HCT116 (cell line): ENCODE results near the gene PADI3. TPM values are rescaled to one million over a fixed set of nuclear protein-coding genes. Genes with fewer than 3 reads are reported as not detected.

Experiments
- ATAC-seq: fragments of 200-7000 bp; cut with Tn5 transposase; 2 replicates; pipeline ENCODE4 v1.9.1; 2020; ENCODE audit warnings: mild to moderate bottlenecking, moderate library complexity
- BruUV-seq: library from RNA; stranded (reverse); fragments of 400-500 nt; replicated peaks from 2 replicates; lab custom pipeline; 2021; lab: Mats Ljungman, UMichigan
- CTCF ChIA-PET: fragments of 300-600 bp; sonication (Branson Sonifier 250); formaldehyde crosslinking; loops from one replicate; lab custom pipeline; 2021; ENCODE audit warnings: antibody characterized with exemption; lab: Charles Lee
- POLR2A ChIA-PET: fragments of 300-600, 350-600 bp; sonication (Branson Sonifier 250); formaldehyde crosslinking; loops from one replicate; lab custom pipeline; 2021; ENCODE audit warnings: antibody characterized with exemption; lab: Charles Lee
- RAD21 ChIA-PET, 2 experiments: fragments of 300-600 bp; sonication (Branson Sonifier 250); formaldehyde crosslinking; loops; one replicate each; lab custom pipeline; 2023; ENCODE audit warnings: low total read pairs in 2 of 2; ENCODE audit not compliant: uncharacterized antibody in 2 of 2, unreplicated experiment in 2 of 2, low non-redundant PET in 1 of 2; lab: Charles Lee
- DNase-seq: peaks from one replicate; pipeline ENCODE4 v3.0.0-alpha.2; 2010; ENCODE audit warnings: low read depth, low spot score
- H2AFZ ChIP-seq: fragments of 200-600 bp; shearing (Covaris generic), sonication (generic); 2 replicates; pipeline ENCODE4 v1.6.1; 2017; ENCODE audit warnings: low read depth, mixed run types, mixed read lengths, antibody characterized with exemption, low read length; ENCODE audit not compliant: poor library complexity, severe bottlenecking
- H3K27ac ChIP-seq: 2 replicates; pipeline ENCODE4 v1.5.1; 2012; ENCODE audit warnings: low read depth, low read length
- H3K27me3 ChIP-seq: fragments of 200-600 bp; sonication (generic); 2 replicates; pipeline ENCODE4 v1.6.1; 2016; ENCODE audit warnings: mixed run types, low read length, mixed read lengths; ENCODE audit not compliant: insufficient read depth
- H3K36me3 ChIP-seq, 2 experiments: fragments of 200-500 bp in 1 of 2; fragments of 200-600 bp in 1 of 2; sonication (Bioruptor generic) in 1 of 2; sonication (generic) in 1 of 2; 2 replicates each; pipeline versions ENCODE4 v1.5.1 to v1.6.1; 2014 to 2016; ENCODE audit warnings: low read length in 2 of 2, inconsistent platforms in 1 of 2, mixed read lengths in 1 of 2, mixed run types in 1 of 2; ENCODE audit not compliant: insufficient read depth in 2 of 2, control insufficient read depth in 1 of 2
- H3K4me1 ChIP-seq, 2 experiments: fragments of 200-600 bp in 1 of 2; sonication (generic) in 1 of 2; 2 replicates each; pipeline versions ENCODE4 v1.5.1 to v1.6.1; 2012 to 2017; ENCODE audit warnings: low read length in 2 of 2, inconsistent platforms in 1 of 2, mild to moderate bottlenecking in 1 of 2, mixed read lengths in 1 of 2, mixed run types in 1 of 2, moderate library complexity in 1 of 2; ENCODE audit not compliant: insufficient read depth in 2 of 2, control insufficient read depth in 1 of 2
- H3K4me2 ChIP-seq: fragments of 200-600 bp; sonication (generic); 2 replicates; pipeline ENCODE4 v1.6.1; 2017; ENCODE audit warnings: mixed run types, low read length, mixed read lengths
- H3K4me3 ChIP-seq, 2 experiments: fragments of 200-600 bp in 1 of 2; sonication (generic) in 1 of 2; replicated peaks in 1 of 2; 2 replicates each; pipeline ENCODE4 v1.5.1; 2011 to 2016; ENCODE audit warnings: low read length in 2 of 2, control low read depth in 1 of 2, low read depth in 1 of 2, mild to moderate bottlenecking in 1 of 2, mixed read lengths in 1 of 2, mixed run types in 1 of 2
- H3K79me2 ChIP-seq: fragments of 200-600 bp; sonication (generic); 2 replicates; pipeline ENCODE4 v1.6.1; 2017; ENCODE audit warnings: mild to moderate bottlenecking, mixed run types, low read length, moderate library complexity, mixed read lengths; ENCODE audit not compliant: insufficient read depth
- H3K9ac ChIP-seq: fragments of 200-600 bp; sonication (generic); 2 replicates; pipeline ENCODE4 v1.6.1; 2016; ENCODE audit warnings: low read length, mixed read lengths
- H3K9me2 ChIP-seq: fragments of 200-600 bp; sonication (generic), shearing (Covaris generic); 2 replicates; pipeline ENCODE4 v1.6.1; 2017; ENCODE audit warnings: mixed run types, mild to moderate bottlenecking, moderate library complexity; ENCODE audit not compliant: insufficient read depth
- H3K9me3 ChIP-seq, 2 experiments: fragments of 200-500 bp in 1 of 2; fragments of 200-600 bp in 1 of 2; sonication (Bioruptor generic) in 1 of 2; sonication (generic) in 1 of 2; 2 replicates each; pipeline ENCODE4 v1.6.1; 2014 to 2017; ENCODE audit warnings: low read length in 2 of 2, mixed read lengths in 2 of 2, inconsistent platforms in 1 of 2, low read depth in 1 of 2, mild to moderate bottlenecking in 1 of 2, mixed run types in 1 of 2, moderate library complexity in 1 of 2; ENCODE audit not compliant: control insufficient read depth in 1 of 2, insufficient read depth in 1 of 2
- H4K20me1 ChIP-seq: fragments of 200-600 bp; sonication (generic), shearing (Covaris generic); 2 replicates; pipeline ENCODE4 v1.6.1; 2017; ENCODE audit warnings: mixed run types, mild to moderate bottlenecking, moderate library complexity; ENCODE audit not compliant: insufficient read depth
- EGR1 ChIP-seq: IDR thresholded peaks from 2 replicates; pipeline ENCODE4 v1.6.1; 2012; ENCODE audit warnings: low read depth
- ELF1 ChIP-seq: IDR thresholded peaks from 2 replicates; pipeline ENCODE4 v1.6.1; 2012; ENCODE audit warnings: low read depth, borderline replicate concordance
- EZH2 ChIP-seq: fragments of 200-600 bp; sonication (generic); IDR thresholded peaks from 2 replicates; pipeline ENCODE4 v1.6.1; 2017; ENCODE audit warnings: antibody characterized with exemption, mixed run types
- EZH2phosphoT487 ChIP-seq: fragments of 200-600 bp; IDR thresholded peaks from 2 replicates; pipeline ENCODE4 v1.6.1; 2018; ENCODE audit warnings: antibody characterized with exemption, borderline replicate concordance
- FOSL1 ChIP-seq: IDR thresholded peaks from 2 replicates; pipeline ENCODE4 v1.6.1; 2012; ENCODE audit warnings: low read depth
- JUND ChIP-seq: IDR thresholded peaks from 2 replicates; pipeline ENCODE4 v1.6.1; 2012
- POLR2A ChIP-seq: IDR thresholded peaks from 2 replicates; pipeline ENCODE4 v1.7.0; 2011; ENCODE audit warnings: borderline replicate concordance; ENCODE audit not compliant: insufficient read depth, insufficient read length; ENCODE audit errors: extremely low read depth
- SIN3A ChIP-seq: IDR thresholded peaks from 2 replicates; pipeline ENCODE4 v1.6.1; 2012; ENCODE audit warnings: low read depth
- SRF ChIP-seq: IDR thresholded peaks from 2 replicates; pipeline ENCODE4 v1.6.1; 2012; ENCODE audit warnings: low read depth
- ZFX ChIP-seq: fragments of 450-650 bp; IDR thresholded peaks from 2 replicates; pipeline ENCODE4 v1.6.1; 2017
- intact Hi-C: fragments of 100-400 bp; cut with micrococcal nuclease; formaldehyde crosslinking; loops from 2 replicates; pipeline ENCODE4 v1.10.0; 2022
- total RNA-seq: library from RNA; stranded (reverse); gene quantifications from one replicate; pipeline ENCODE4 v1.2.1, GENCODE V29; 2021; ENCODE audit not compliant: unreplicated experiment
- TF ChIP-seq, protein P1 (sequence below): IDR thresholded peaks from 2 replicates; pipeline ENCODE4 v1.6.1; 2012; ENCODE audit warnings: low read depth
- TF ChIP-seq, protein P2 (sequence below): IDR thresholded peaks from 2 replicates; pipeline ENCODE4 v1.6.1; 2011; ENCODE audit warnings: mild to moderate bottlenecking, low read length, moderate library complexity; ENCODE audit not compliant: insufficient replicate concordance; ENCODE audit errors: extremely low read depth

Gene PADI3
- total RNA-seq, 1 experiment from 2014 or later: 0.93 TPM

DNA sequence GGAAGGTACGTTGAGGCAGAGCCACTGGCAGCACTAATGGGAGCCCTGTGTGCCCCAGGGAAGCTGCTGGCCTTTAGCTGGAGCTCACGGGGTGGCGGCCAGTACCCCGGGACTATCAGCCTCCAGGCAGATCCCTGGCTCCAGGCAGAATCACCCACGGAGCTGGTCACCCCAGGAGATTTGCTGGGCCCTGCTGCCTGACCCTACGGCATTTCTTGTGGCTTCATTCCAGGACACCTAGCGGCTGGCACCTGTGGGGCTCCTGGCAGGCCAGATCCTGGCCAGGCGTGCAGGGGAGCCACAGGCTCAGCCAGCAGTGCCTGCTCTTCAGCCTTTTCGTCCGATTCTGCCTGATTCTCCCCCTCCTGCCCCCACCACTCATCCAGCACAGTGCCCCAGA lies 36.9 kb upstream of the PADI3 start:
- H3K4me2 ChIP-seq: no peak overlapping the region
- H2AFZ ChIP-seq: no peak overlapping the region
- no peak overlapping the region for H3K4me3 ChIP-seq
- H4K20me1 ChIP-seq: no peaks in the 10 kb centered on the region
- H3K27ac ChIP-seq: no peak overlapping the region
- no peaks in the 10 kb centered on the region for H3K79me2 ChIP-seq
- no peak overlapping the region for H3K9ac ChIP-seq
- BruUV-seq: no TSS peak
- H3K4me1 ChIP-seq: peaks cover 26 to 69% of the 10 kb centered on the region in 2 experiments
- intact Hi-C loops: no loop called here
- ATAC-seq (no peak), DNase-seq (no peak)
- H3K36me3 ChIP-seq: no peaks in the 10 kb centered on the region
- TF ChIP-seq, protein P1, sequence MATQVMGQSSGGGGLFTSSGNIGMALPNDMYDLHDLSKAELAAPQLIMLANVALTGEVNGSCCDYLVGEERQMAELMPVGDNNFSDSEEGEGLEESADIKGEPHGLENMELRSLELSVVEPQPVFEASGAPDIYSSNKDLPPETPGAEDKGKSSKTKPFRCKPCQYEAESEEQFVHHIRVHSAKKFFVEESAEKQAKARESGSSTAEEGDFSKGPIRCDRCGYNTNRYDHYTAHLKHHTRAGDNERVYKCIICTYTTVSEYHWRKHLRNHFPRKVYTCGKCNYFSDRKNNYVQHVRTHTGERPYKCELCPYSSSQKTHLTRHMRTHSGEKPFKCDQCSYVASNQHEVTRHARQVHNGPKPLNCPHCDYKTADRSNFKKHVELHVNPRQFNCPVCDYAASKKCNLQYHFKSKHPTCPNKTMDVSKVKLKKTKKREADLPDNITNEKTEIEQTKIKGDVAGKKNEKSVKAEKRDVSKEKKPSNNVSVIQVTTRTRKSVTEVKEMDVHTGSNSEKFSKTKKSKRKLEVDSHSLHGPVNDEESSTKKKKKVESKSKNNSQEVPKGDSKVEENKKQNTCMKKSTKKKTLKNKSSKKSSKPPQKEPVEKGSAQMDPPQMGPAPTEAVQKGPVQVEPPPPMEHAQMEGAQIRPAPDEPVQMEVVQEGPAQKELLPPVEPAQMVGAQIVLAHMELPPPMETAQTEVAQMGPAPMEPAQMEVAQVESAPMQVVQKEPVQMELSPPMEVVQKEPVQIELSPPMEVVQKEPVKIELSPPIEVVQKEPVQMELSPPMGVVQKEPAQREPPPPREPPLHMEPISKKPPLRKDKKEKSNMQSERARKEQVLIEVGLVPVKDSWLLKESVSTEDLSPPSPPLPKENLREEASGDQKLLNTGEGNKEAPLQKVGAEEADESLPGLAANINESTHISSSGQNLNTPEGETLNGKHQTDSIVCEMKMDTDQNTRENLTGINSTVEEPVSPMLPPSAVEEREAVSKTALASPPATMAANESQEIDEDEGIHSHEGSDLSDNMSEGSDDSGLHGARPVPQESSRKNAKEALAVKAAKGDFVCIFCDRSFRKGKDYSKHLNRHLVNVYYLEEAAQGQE: no peak
- no peak for TF ChIP-seq POLR2A
- no peak for TF ChIP-seq EZH2phosphoT487
- no peak for TF ChIP-seq FOSL1
- TF ChIP-seq SIN3A: no peak
- TF ChIP-seq ELF1: no peak
- no peak for TF ChIP-seq EGR1
- no peak for TF ChIP-seq EZH2
- no peak for TF ChIP-seq JUND
- TF ChIP-seq, protein P2, sequence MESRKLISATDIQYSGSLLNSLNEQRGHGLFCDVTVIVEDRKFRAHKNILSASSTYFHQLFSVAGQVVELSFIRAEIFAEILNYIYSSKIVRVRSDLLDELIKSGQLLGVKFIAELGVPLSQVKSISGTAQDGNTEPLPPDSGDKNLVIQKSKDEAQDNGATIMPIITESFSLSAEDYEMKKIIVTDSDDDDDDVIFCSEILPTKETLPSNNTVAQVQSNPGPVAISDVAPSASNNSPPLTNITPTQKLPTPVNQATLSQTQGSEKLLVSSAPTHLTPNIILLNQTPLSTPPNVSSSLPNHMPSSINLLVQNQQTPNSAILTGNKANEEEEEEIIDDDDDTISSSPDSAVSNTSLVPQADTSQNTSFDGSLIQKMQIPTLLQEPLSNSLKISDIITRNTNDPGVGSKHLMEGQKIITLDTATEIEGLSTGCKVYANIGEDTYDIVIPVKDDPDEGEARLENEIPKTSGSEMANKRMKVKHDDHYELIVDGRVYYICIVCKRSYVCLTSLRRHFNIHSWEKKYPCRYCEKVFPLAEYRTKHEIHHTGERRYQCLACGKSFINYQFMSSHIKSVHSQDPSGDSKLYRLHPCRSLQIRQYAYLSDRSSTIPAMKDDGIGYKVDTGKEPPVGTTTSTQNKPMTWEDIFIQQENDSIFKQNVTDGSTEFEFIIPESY: no peak
- no peak for TF ChIP-seq SRF
- TF ChIP-seq ZFX: no peak
- ChIA-PET RAD21 (interaction anchor here in 1 of 2 experiments (0.6 kb wide), 1 partner anchor 24 kb away, joined by 3 read pairs; no protein-coding TSS in a partner anchor), POLR2A (no interaction called here), CTCF (no interaction called here)
- H3K27me3 ChIP-seq: no peaks in the 10 kb centered on the region; the same call in 1 of the 2 replicates
- no peaks in the 10 kb centered on the region for H3K9me2 ChIP-seq
- H3K9me3 ChIP-seq: no peaks in the 10 kb centered on the region
